Activated CD4-positive, alpha-beta memory T cell treated with anti-CD3 and anti-CD28 coated beads for 36 hours (primary cell): ENCODE results near the gene CFAP206. TPM values are rescaled to one million over a fixed set of nuclear protein-coding genes. Genes with fewer than 3 reads are reported as not detected.
"Not testable (repeated sequence)": the region's sequence is repeated elsewhere in the genome, so short reads cannot be mapped to it uniquely, and the experiment has no call there.

Experiments
- CTCF ChIA-PET: fragments of 350-600 bp; sonication (Branson Sonifier 250); formaldehyde crosslinking; loops from one replicate; lab custom pipeline; 2021; ENCODE audit warnings: antibody characterized with exemption, inconsistent platforms; lab: Charles Lee
- POLR2A ChIA-PET: fragments of 350-600 bp; sonication (Branson Sonifier 250); formaldehyde crosslinking; loops from one replicate; lab custom pipeline; 2021; ENCODE audit warnings: antibody characterized with exemption; lab: Charles Lee
- DNase-seq: peaks from one replicate; pipeline ENCODE4 v3.0.0-alpha.2; 2020
- H3K27ac Mint-ChIP-seq: one replicate; pipeline ENCODE4 v1.8.0; 2021; ENCODE audit warnings: mixed read lengths
- H3K27me3 Mint-ChIP-seq: one replicate; pipeline ENCODE4 v1.8.0; 2021; ENCODE audit warnings: mixed read lengths
- H3K36me3 Mint-ChIP-seq: one replicate; pipeline ENCODE4 v1.8.0; 2021; ENCODE audit warnings: mixed read lengths
- H3K4me1 Mint-ChIP-seq: one replicate; pipeline ENCODE4 v1.8.0; 2021; ENCODE audit warnings: low read depth, mixed read lengths
- H3K4me3 Mint-ChIP-seq: one replicate; pipeline ENCODE4 v1.8.0; 2021; ENCODE audit warnings: mild to moderate bottlenecking, mixed read lengths
- H3K9me3 Mint-ChIP-seq: one replicate; pipeline ENCODE4 v1.8.0; 2021; ENCODE audit warnings: mixed read lengths
- intact Hi-C: fragments of 100-400 bp; cut with micrococcal nuclease; formaldehyde crosslinking; loops from one replicate; pipeline ENCODE4 v1.15.1; 2023
- total RNA-seq, 2 experiments: library from RNA; stranded (reverse); gene quantifications; one replicate each; pipeline ENCODE4 v1.2.3, GENCODE V29; 2021

Gene CFAP206
- total RNA-seq, 2 experiments from 2014 or later, result not detected

DNA sequence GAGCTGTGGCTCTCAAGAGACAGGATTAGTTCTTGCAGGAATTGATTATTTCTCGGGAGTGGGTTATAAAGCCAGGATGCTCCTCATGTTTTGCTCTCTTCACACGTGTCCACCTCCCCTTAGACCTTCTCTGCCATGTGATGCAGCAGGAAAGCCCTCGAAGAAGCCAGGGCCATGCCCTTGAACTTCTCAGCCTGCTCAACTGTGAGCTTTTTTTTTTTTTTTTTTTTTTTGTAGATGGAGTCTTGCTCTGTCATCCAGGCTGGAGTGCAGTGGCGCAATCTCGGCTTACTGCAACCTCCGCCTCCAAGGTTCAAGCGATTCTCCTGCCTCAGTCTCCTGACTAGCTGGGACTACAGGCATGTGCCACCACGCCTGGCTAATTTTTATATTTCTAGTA is 81.6 kb downstream of the CFAP206 start:
- DNase-seq, H3K4me1 Mint-ChIP-seq, H3K4me3 Mint-ChIP-seq, H3K9me3 Mint-ChIP-seq, POLR2A ChIA-PET, intact Hi-C loops, H3K27ac Mint-ChIP-seq, H3K27me3 Mint-ChIP-seq: not testable (repeated sequence)
- peaks cover 12% of the 10 kb centered on the region for H3K36me3 Mint-ChIP-seq
- CTCF ChIA-PET, result interaction anchor here (0.6 kb wide), 1 partner anchor 415 kb away, joined by 3 read pairs; no protein-coding TSS in a partner anchor

DNA sequence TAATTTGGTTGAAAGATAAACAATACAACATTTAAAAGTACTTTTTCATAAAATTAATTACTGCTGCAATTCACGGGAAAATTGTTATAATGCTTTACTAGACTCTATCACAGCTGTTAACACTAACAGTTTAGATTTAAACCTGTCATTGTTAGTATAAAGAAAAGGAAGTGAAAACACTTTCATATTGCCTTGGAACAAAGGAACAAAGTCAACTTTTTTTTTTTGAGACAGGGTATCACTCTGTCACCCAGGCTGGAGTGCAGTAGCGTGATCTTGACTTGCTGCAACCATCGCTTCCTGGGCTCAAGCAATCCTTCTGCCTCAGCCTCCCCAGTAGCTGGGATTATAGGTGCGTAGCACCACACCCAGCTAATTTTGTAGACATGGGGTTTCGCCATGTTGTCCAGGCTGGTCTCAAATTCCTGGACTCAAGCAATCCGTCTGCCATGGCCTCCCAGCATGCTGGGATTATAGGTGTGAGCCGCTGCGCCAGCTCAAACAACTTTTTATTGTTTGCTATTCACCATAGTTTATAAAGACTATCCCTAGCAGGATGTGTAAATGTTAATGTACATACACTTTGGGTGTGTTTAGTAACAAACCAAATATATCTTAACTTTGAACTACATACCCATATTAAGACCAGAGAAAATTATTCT is 87.1 kb downstream of the CFAP206 start:
- Mint-ChIP-seq H3K27me3 (no peaks in the 10 kb centered on the region), H3K9me3 (no peaks in the 10 kb centered on the region), H3K36me3 (peaks cover 12% of the 10 kb centered on the region), H3K4me3 (no peak overlapping the region), H3K4me1 (peaks cover 2% of the 10 kb centered on the region), H3K27ac (no peak overlapping the region)
- intact Hi-C loops, result no loop called here
- no peak for DNase-seq
- ChIA-PET CTCF (interaction anchor here (0.6 to 1.8 kb wide), 3 partner anchors 9 to 102 kb away, joined by 3 to 6 read pairs (median 3); no protein-coding TSS in a partner anchor), POLR2A (interaction anchor here (0.7 kb wide), 1 partner anchor 110 kb away, joined by 4 read pairs; no protein-coding TSS in a partner anchor)

DNA sequence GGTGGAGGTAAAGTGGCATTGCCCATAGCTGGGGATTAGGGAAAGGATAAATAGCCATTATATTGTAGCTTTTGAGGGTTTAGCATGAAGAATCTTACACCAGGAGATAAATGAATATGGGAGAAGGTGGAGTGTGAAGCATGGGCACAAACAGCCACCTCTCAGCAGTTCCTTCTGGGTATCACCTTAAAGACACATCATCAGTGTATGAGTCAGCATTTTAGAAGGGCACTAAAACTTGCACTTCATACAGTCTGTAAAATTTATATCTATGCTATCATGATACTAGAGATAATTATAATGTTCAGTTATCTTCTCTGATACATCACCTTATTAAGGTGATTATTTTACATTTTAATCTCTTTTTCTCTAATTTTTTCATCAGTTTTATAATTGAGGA is 90.3 kb downstream of the CFAP206 start:
- CTCF ChIA-PET, result no interaction called here
- intact Hi-C loops, result no loop called here
- DNase-seq, result no peak
- POLR2A ChIA-PET, result no interaction called here
- H3K4me1 Mint-ChIP-seq, result peaks cover 2% of the 10 kb centered on the region
- no peaks in the 10 kb centered on the region for H3K27me3 Mint-ChIP-seq
- H3K27ac Mint-ChIP-seq, result no peak overlapping the region
- no peak overlapping the region for H3K4me3 Mint-ChIP-seq
- peaks cover 6% of the 10 kb centered on the region for H3K36me3 Mint-ChIP-seq
- no peaks in the 10 kb centered on the region for H3K9me3 Mint-ChIP-seq

DNA sequence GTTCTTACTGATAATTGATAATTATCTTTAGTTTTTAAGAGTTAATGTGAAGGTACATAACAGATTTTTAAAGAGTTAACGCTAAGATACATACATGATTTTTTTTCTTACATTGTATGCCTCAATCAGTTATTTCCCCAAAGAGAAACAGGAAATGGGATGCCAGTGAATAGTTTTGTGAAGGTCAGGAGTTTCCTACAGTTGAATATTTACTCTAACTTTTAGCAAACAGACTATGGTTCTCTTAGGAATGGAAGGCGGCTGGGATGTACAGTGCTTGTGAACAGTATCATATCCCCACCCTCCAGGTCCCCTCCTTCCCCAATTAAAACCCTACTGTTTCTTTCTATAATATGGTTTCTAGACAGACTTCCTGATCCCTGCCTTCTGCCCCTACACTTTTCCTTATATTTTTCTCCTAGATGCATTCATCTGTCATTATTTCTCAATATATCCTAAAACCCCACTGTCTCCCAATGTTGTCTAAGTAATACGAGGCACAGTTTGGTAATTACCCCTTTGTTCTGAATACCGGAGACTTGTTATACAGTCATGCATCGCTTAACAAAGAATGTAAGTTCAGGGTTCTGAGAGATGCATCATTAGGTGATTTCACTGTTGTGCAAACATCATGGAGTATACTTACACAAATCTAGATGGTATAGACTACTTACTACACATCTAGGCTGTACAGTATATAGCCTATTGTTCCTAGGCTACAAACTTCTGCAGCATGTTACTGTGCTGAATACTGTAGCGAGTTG is 94.2 kb downstream of the CFAP206 start:
- Mint-ChIP-seq H3K9me3 (no peaks in the 10 kb centered on the region), H3K27ac (no peak overlapping the region), H3K36me3 (peaks cover 14% of the 10 kb centered on the region), H3K4me3 (no peak overlapping the region), H3K27me3 (no peaks in the 10 kb centered on the region), H3K4me1 (peaks cover 5% of the 10 kb centered on the region)
- no peak for DNase-seq
- CTCF ChIA-PET, result no interaction called here
- POLR2A ChIA-PET, result no interaction called here
- intact Hi-C loops, result no loop called here

DNA sequence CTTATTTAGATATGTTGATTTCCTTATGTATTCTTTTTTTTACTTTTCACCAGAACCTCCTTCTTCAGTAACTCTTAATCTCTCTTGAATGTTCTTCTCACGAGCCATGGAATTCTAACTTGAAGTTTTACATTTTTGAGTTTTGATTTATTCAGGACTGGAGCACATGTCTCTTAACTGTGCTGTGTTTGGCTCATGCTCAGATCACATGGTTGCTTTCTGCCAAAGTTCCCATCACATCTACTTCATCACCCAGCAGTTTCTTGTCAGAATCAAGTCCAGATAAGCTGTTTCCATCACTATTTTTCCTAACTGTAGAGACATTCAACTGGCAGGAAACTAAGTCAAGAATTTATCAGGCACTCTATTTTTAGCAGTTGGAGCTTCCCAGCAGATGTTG is 96.7 kb downstream of the CFAP206 start:
- Mint-ChIP-seq H3K9me3 (no peaks in the 10 kb centered on the region), H3K4me1 (peaks cover 3% of the 10 kb centered on the region), H3K36me3 (peaks cover 19% of the 10 kb centered on the region), H3K4me3 (no peak overlapping the region), H3K27me3 (no peaks in the 10 kb centered on the region), H3K27ac (no peak overlapping the region)
- intact Hi-C loops, result no loop called here
- no peak for DNase-seq
- ChIA-PET POLR2A (no interaction called here), CTCF (interaction anchor here (0.8 kb wide), 1 partner anchor 425 kb away, joined by 3 read pairs; no protein-coding TSS in a partner anchor)

Other genes with a start within 250 kb of the CFAP206 start
- 1 to 10 TPM; 7.6 to 8.1 TPM for gene SMIM8, start 85.4 kb upstream of the CFAP206 start, total RNA-seq
- gene GJB7, start 78.7 kb upstream of the CFAP206 start, total RNA-seq, result not detected
- 1 to 10 TPM in 1 of 2 experiments, under 1 TPM in 1; 0.95 to 1.1 TPM for gene C6orf163, start 63.2 kb upstream of the CFAP206 start, total RNA-seq
- 1 to 10 TPM; 7.8 to 9.5 TPM for gene SLC35A1, start 65.0 kb downstream of the CFAP206 start, total RNA-seq
- 10 to 100 TPM; 20.0 to 20.8 TPM for gene RARS2, start 182.0 kb downstream of the CFAP206 start, total RNA-seq
- 10 to 100 TPM; 35.0 to 38.7 TPM for gene ORC3, start 182.2 kb downstream of the CFAP206 start, total RNA-seq